Right lobe of liver (tissue), 4 donors: ENCODE results near the gene JUN.

Source experiments
- POLR2A ChIP-seq: fragments of 450-650 bp; IDR thresholded peaks from one replicate; pipeline ENCODE4 v1.6.1; 2017; ENCODE audit warnings: antibody characterized with exemption, mild to moderate bottlenecking
- TF ChIP-seq, protein P1 (sequence below), 4 donors: fragments of 200-600 bp in 3 of 4; fragments of 450-650 bp in 1 of 4; IDR thresholded peaks; one replicate each; pipeline versions ENCODE4 v1.5.1 to v1.8.0; 2016 to 2022; ENCODE audit warnings: antibody characterized with exemption in 4 of 4, mild to moderate bottlenecking in 2 of 4
- donor health status: DM: no; HTN: no; CAD: no.
- donor health status: DM: no; HTN: no; CAD: no.
- donor health status: DM: no; HTN: yes; CAD: no.

DNA sequence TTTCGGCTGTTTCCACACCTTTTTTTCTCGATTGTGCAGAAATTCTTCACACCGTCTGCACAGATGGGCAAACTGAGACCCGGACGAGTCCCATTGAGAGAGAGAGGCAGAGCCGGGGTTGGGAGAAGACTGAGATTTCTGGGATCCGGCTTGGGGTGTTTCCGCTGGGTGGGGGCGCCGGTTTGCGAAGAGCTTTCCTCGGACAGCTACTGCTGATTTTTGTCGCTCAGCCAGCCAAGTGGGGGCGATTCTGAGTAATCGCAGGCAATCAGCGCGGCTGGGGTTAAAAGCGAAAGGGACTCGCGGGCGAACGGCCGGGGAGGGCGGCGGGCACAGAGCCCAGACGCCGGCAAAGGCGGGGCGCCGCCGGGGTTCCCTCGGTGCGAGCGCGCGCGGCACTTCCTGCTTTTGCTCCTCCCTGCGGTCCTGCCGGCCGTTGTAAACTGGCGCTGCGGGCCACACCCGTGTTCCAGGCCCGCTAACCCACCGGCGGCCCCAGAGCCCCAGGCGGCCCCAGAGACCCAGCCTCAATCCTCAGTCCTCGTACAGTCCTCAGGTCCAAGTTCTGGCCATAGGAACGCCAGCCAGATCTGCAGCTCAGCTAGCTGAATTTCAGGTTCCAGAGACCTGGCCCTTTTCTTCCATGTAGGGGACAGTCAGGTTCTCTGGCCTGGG is 32.4 kb upstream of the JUN start:
- TF ChIP-seq, protein P1, sequence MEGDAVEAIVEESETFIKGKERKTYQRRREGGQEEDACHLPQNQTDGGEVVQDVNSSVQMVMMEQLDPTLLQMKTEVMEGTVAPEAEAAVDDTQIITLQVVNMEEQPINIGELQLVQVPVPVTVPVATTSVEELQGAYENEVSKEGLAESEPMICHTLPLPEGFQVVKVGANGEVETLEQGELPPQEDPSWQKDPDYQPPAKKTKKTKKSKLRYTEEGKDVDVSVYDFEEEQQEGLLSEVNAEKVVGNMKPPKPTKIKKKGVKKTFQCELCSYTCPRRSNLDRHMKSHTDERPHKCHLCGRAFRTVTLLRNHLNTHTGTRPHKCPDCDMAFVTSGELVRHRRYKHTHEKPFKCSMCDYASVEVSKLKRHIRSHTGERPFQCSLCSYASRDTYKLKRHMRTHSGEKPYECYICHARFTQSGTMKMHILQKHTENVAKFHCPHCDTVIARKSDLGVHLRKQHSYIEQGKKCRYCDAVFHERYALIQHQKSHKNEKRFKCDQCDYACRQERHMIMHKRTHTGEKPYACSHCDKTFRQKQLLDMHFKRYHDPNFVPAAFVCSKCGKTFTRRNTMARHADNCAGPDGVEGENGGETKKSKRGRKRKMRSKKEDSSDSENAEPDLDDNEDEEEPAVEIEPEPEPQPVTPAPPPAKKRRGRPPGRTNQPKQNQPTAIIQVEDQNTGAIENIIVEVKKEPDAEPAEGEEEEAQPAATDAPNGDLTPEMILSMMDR (IDR thresholded peaks at IDR 0.05): peak in 1 of 4 donors; percentile 7
- peak; percentile 82 for TF ChIP-seq POLR2A
